ENCODE results near the gene ALDH18A1. TPM values are rescaled to one million over a fixed set of nuclear protein-coding genes. Genes with fewer than 3 reads are reported as not detected.

Gene ALDH18A1
- total RNA-seq, 1 donor from 2014 or later, result 44.0 TPM

- FAIRE-seq (no peak), DNase-seq (ENCODE audit: low spot score in 2 of 2) (no peak)
Observed at GRCh38 chr10:95597788-95598187, 58.7 kb downstream of the ALDH18A1 start.

- DNase-seq (ENCODE audit: low spot score in 2 of 2) (no peak), FAIRE-seq (no peak)
Observed at GRCh38 chr10:95588025-95588424, 68.5 kb downstream of the ALDH18A1 start.

GRCh38 chr10:95579835-95580535 is 76.5 kb downstream of the ALDH18A1 start:
- no peak for FAIRE-seq
- DNase-seq (ENCODE audit: low spot score in 2 of 2), result no peak

- FAIRE-seq (no peak), DNase-seq (ENCODE audit: low spot score in 2 of 2) (no peak)
Observed at GRCh38 chr10:95579292-95579691, 77.2 kb downstream of the ALDH18A1 start.

- no peak for DNase-seq (ENCODE audit: low spot score in 2 of 2)
- no peak for FAIRE-seq
Observed at GRCh38 chr10:95578619-95579018, 77.9 kb downstream of the ALDH18A1 start.

- FAIRE-seq (no peak), DNase-seq (ENCODE audit: low spot score in 2 of 2) (no peak)
Observed at GRCh38 chr10:95574649-95575365, 81.7 kb downstream of the ALDH18A1 start.

GRCh38 chr10:95573964-95574604 is 82.4 kb downstream of the ALDH18A1 start:
- no peak for DNase-seq (ENCODE audit: low spot score in 2 of 2)
- FAIRE-seq, result no peak

GRCh38 chr10:95573527-95573926 is 83.0 kb downstream of the ALDH18A1 start:
- FAIRE-seq, result no peak
- DNase-seq (ENCODE audit: low spot score in 2 of 2), result no peak

- DNase-seq (ENCODE audit: low spot score in 2 of 2), result no peak
- no peak for FAIRE-seq
Observed at GRCh38 chr10:95572131-95572820, 84.2 kb downstream of the ALDH18A1 start.

GRCh38 chr10:95571390-95571789 is 85.1 kb downstream of the ALDH18A1 start:
- DNase-seq (ENCODE audit: low spot score in 2 of 2), result no peak
- FAIRE-seq, result no peak

- no peak for FAIRE-seq
- no peak for DNase-seq (ENCODE audit: low spot score in 2 of 2)
Observed at GRCh38 chr10:95569368-95569767, 87.1 kb downstream of the ALDH18A1 start.

- no peak for DNase-seq (ENCODE audit: low spot score in 2 of 2)
- FAIRE-seq, result no peak
Observed at GRCh38 chr10:95567903-95568630, 88.4 kb downstream of the ALDH18A1 start.

GRCh38 chr10:95566136-95566535 is 90.4 kb downstream of the ALDH18A1 start:
- no peak for FAIRE-seq
- DNase-seq (ENCODE audit: low spot score in 2 of 2), result no peak

GRCh38 chr10:95565336-95565735 is 91.2 kb downstream of the ALDH18A1 start:
- FAIRE-seq (no peak), DNase-seq (ENCODE audit: low spot score in 2 of 2) (no peak)

GRCh38 chr10:95564291-95564690 is 92.2 kb downstream of the ALDH18A1 start:
- DNase-seq (ENCODE audit: low spot score in 2 of 2) (no peak), FAIRE-seq (no peak)

GRCh38 chr10:95562341-95562965 is 94.1 kb downstream of the ALDH18A1 start:
- no peak for FAIRE-seq

GRCh38 chr10:95561864-95562177 is 94.7 kb downstream of the ALDH18A1 start:
- no peak for DNase-seq (ENCODE audit: low spot score in 2 of 2)
- FAIRE-seq, result no peak

More at GRCh38 chr10:95562341-95562965, 94.1 kb downstream of the ALDH18A1 start:
- DNase-seq (ENCODE audit: low spot score in 2 of 2), result no peak

GRCh38 chr10:95561177-95561863 is 95.2 kb downstream of the ALDH18A1 start, which contains the start of gene SORBS1:
Gene SORBS1, minus strand, starts transcription at chr10:95561371. Its CDS starts 120,236 bp downstream, at chr10:95441135.
- DNase-seq (ENCODE audit: low spot score in 2 of 2), result peak; percentile 99
- FAIRE-seq, result no peak

All from frontal cortex (tissue), 4 donors.